GM13977 (cell line): ENCODE results near the gene LMNB1.
"Not testable (repeated sequence)": the region's sequence is repeated elsewhere in the genome, so short reads cannot be mapped to it uniquely, and the experiment has no call there.

Experiments
- DNase-seq: peaks from one replicate; pipeline ENCODE4 v3.0.0; 2012; ENCODE audit warnings: low spot score
- CTCF ChIP-seq: IDR thresholded peaks from 2 replicates; pipeline ENCODE4 v1.5.1; 2012; ENCODE audit warnings: mild to moderate bottlenecking, control low read depth; ENCODE audit not compliant: insufficient read depth; ENCODE audit errors: extremely low read depth, missing control alignments
- in situ Hi-C: fragments of 300-500 bp; cut with MboI; formaldehyde crosslinking; loops from one replicate; pipeline ENCODE4 v1.12.0; 2022; ENCODE audit warnings: low sequenced_read_pairs, low pct_unique_long_range_greater_than_20kb, mixed read lengths, inconsistent platforms; ENCODE audit not compliant: unreplicated experiment

LMNB1 gene

GRCh38 chr5:126778675-126779403, 1.9 kb downstream of the LMNB1 start:
- no peak for DNase-seq
- no peak for TF ChIP-seq CTCF
- in situ Hi-C loops, result loop anchor here (5.0 kb wide), 1 partner anchor 102 kb away; no protein-coding TSS in a partner anchor

GRCh38 chr5:126780165-126780827, 3.4 kb downstream of the LMNB1 start:
- in situ Hi-C loops, result no loop called here
- DNase-seq, result peak; percentile 69
- peak; percentile 72 for TF ChIP-seq CTCF

- DNase-seq, in situ Hi-C loops: not testable (repeated sequence)
Measured at GRCh38 chr5:126788409-126788808, 11.5 kb downstream of the LMNB1 start.

GRCh38 chr5:126793097-126793496, 16.2 kb downstream of the LMNB1 start:
- in situ Hi-C loops, result no loop called here
- no peak for TF ChIP-seq CTCF

GRCh38 chr5:126793648-126794047, 16.7 kb downstream of the LMNB1 start:
- in situ Hi-C loops, DNase-seq: not testable (repeated sequence)

More at GRCh38 chr5:126793097-126793496, 16.2 kb downstream of the LMNB1 start:
- no peak for DNase-seq

GRCh38 chr5:126794157-126794828, 17.4 kb downstream of the LMNB1 start:
- in situ Hi-C loops, result no loop called here
- TF ChIP-seq CTCF, result no peak
- no peak for DNase-seq

GRCh38 chr5:126799780-126800179, 22.8 kb downstream of the LMNB1 start:
- in situ Hi-C loops, result no loop called here
- TF ChIP-seq CTCF, result no peak
- DNase-seq, result no peak
